Measurements from ENCODE around the gene DIP2C. TPM values are rescaled to one million over a fixed set of nuclear protein-coding genes. Genes with fewer than 3 reads are reported as not detected.
"Not testable (repeated sequence)": the region's sequence is repeated elsewhere in the genome, so short reads cannot be mapped to it uniquely, and the experiment has no call there.

The DIP2C gene
- total RNA-seq, 1 experiment from 2014 or later = 11.0 TPM

DNA sequence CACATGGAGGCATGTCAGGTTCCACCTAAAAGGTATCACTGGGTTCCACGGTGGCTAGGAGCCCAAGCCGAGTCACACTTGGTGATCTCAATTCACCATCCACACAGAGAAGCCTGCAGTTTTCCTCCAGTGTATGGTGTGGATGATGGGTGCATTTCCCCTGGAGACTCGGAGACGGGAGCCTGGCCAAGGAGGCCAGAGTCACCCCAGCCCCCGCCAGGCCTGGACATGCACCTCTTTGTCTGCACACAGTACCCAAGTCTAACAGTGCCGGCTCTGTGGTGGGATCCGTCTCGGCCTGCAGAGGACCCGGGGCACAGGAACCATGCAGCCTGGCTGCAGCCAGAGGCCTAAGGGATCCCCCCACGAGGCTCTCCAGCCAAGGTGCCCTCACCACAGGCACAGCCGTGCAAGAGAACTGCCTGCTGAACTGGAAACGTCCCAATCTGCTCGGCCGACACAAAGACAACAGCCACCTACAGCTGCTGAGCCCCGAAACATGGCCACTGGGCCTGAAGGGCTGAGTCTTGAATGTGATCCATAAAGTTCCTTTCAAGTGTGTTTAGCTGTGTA, 75.2 kb downstream of the DIP2C start:
- Mint-ChIP-seq H3K4me3 (ENCODE audit: low read depth, unreplicated experiment) (peak overlapping the region; percentile 21), H3K36me3 (ENCODE audit: insufficient read depth, unreplicated experiment) (no peaks in the 10 kb centered on the region), H3K4me1 (ENCODE audit: low read depth, unreplicated experiment) (peaks cover 23% of the 10 kb centered on the region), H3K27ac (ENCODE audit: unreplicated experiment) (peak overlapping the region; percentile 39), H3K27me3 (ENCODE audit: unreplicated experiment) (no peaks in the 10 kb centered on the region), H3K9me3 (ENCODE audit: low read depth, unreplicated experiment) (no peaks in the 10 kb centered on the region)
- CTCF ChIA-PET = interaction anchor here (0.6 kb wide), 1 partner anchor 266 kb away, joined by 3 read pairs; no protein-coding TSS in a partner anchor
- no peak for DNase-seq
- BruUV-seq (replicated peaks) = no TSS peak
- intact Hi-C loops (cut with micrococcal nuclease; ENCODE audit: unreplicated experiment) = loop anchor here (5.0 to 10.0 kb wide), 2 partner anchors 67 to 99 kb away; no protein-coding TSS in a partner anchor
- TF ChIP-seq, protein P1, sequence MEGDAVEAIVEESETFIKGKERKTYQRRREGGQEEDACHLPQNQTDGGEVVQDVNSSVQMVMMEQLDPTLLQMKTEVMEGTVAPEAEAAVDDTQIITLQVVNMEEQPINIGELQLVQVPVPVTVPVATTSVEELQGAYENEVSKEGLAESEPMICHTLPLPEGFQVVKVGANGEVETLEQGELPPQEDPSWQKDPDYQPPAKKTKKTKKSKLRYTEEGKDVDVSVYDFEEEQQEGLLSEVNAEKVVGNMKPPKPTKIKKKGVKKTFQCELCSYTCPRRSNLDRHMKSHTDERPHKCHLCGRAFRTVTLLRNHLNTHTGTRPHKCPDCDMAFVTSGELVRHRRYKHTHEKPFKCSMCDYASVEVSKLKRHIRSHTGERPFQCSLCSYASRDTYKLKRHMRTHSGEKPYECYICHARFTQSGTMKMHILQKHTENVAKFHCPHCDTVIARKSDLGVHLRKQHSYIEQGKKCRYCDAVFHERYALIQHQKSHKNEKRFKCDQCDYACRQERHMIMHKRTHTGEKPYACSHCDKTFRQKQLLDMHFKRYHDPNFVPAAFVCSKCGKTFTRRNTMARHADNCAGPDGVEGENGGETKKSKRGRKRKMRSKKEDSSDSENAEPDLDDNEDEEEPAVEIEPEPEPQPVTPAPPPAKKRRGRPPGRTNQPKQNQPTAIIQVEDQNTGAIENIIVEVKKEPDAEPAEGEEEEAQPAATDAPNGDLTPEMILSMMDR (IDR thresholded peaks at IDR 0.05; ENCODE audit: unreplicated experiment) = no peak

DNA sequence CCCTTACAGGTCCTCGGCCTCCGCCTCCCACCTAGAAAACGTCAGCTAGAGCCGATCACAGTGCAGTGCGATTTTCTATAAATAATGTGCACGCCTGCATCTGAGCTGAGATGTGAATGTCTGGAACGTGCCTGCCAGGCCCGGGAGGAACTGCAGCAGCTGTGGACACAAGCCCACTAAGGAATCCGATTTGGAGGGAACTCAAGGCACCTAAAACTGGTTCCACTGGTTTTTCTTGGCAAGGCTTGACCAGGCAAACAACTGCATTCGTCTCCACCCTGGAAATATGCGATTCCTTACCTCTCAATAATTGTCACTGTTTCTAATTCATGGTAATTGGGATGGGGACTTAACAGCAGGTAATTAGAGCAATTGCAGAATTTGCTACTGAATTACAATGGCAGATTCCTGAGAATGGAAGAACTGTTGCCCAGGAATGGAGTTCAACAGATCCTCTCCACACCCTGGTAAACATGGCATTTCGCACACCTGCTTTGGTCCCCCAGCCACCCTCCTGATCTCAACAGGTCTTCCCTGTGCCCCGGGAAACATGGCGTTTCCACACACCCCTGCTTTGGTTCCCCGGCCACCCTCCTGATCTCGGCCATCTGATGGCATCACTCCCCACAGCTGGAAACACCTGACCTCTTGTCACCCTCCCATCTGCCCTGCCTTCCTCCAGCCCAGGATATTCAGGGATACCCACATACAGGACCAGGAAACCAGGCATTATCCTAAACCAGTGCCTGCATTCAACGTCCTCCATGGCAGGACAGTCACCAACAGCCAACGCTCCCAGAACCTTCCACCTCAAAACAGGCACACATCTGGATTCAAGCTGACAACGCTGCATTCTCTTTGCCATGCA, 76.0 kb downstream of the DIP2C start:
- Mint-ChIP-seq H3K9me3 (ENCODE audit: low read depth, unreplicated experiment) (no peaks in the 10 kb centered on the region), H3K4me3 (ENCODE audit: low read depth, unreplicated experiment) (peak overlapping the region; percentile 21), H3K4me1 (ENCODE audit: low read depth, unreplicated experiment) (peaks cover 23% of the 10 kb centered on the region), H3K36me3 (ENCODE audit: insufficient read depth, unreplicated experiment) (no peaks in the 10 kb centered on the region), H3K27me3 (ENCODE audit: unreplicated experiment) (no peaks in the 10 kb centered on the region), H3K27ac (ENCODE audit: unreplicated experiment) (peak overlapping the region; percentile 39)
- intact Hi-C loops (cut with micrococcal nuclease; ENCODE audit: unreplicated experiment) = loop anchor here (5.0 to 10.0 kb wide), 2 partner anchors 66 to 99 kb away; no protein-coding TSS in a partner anchor
- BruUV-seq (replicated peaks) = no TSS peak
- TF ChIP-seq, protein P1 (IDR thresholded peaks at IDR 0.05; ENCODE audit: unreplicated experiment) = no peak
- DNase-seq = peak; percentile 75
- CTCF ChIA-PET = no interaction called here

DNA sequence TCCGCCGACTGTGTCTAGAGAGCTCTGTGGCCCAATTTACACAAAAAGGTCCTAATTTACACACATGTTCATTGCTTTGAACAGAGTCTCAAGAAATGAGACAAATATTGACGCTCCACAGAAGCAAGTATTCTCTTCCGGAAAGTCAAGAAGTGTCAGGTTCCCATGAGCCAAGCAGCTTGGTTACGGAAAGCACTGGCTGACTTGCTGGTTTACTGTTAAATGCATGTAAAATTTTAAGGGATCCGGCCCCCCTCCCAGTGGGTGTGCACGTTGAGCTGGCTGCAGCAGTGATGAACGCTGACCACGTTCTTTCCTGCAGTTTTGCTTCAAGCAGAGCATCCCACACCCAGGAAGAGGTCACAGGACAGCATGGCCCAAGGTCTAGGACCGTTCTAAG, 76.8 kb downstream of the DIP2C start:
- peak overlapping the region; percentile 39 for H3K27ac Mint-ChIP-seq (ENCODE audit: unreplicated experiment)
- BruUV-seq (replicated peaks) = no TSS peak
- TF ChIP-seq, protein P1 (IDR thresholded peaks at IDR 0.05; ENCODE audit: unreplicated experiment) = no peak
- intact Hi-C loops (cut with micrococcal nuclease; ENCODE audit: unreplicated experiment) = loop anchor here (5.0 to 10.0 kb wide), 2 partner anchors 65 to 98 kb away; no protein-coding TSS in a partner anchor
- H3K9me3 Mint-ChIP-seq (ENCODE audit: low read depth, unreplicated experiment) = no peaks in the 10 kb centered on the region
- no peak for DNase-seq
- H3K36me3 Mint-ChIP-seq (ENCODE audit: insufficient read depth, unreplicated experiment) = no peaks in the 10 kb centered on the region
- H3K4me3 Mint-ChIP-seq (ENCODE audit: low read depth, unreplicated experiment) = no peak overlapping the region
- CTCF ChIA-PET = no interaction called here
- no peaks in the 10 kb centered on the region for H3K27me3 Mint-ChIP-seq (ENCODE audit: unreplicated experiment)
- peaks cover 23% of the 10 kb centered on the region for H3K4me1 Mint-ChIP-seq (ENCODE audit: low read depth, unreplicated experiment)

DNA sequence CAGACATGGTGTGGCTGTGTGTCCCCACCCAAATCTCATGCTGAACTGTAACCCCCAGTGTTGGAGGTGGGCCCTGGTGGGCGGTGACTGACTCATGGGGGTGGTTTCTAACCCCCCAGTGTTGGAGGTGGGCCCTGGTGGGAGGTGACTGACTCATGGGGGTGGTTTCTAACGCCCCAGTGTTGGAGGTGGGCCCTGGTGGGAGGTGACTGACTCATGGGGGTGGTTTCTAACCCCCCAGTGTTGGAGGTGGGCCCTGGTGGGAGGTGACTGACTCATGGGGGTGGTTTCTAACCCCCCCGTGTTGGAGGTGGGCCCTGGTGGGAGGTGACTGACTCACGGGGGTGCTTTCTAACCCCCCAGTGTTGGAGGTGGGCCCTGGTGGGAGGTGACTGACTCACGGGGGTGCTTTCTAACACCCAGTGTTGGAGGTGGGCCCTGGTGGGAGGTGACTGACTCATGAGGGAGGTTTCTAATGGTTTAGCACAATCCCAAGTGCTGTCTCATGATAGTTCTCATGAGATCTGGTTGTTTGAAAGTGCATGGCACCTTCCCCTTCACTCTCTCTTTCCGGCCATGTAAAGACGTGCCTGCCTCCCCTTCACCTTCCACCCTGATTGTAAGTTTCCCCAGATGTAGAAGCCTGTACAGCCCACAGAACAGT, 78.7 kb downstream of the DIP2C start:
- BruUV-seq (replicated peaks); DNase-seq; H3K27me3 Mint-ChIP-seq (ENCODE audit: unreplicated experiment); H3K27ac Mint-ChIP-seq (ENCODE audit: unreplicated experiment); H3K4me3 Mint-ChIP-seq (ENCODE audit: low read depth, unreplicated experiment); H3K9me3 Mint-ChIP-seq (ENCODE audit: low read depth, unreplicated experiment); CTCF ChIA-PET; H3K36me3 Mint-ChIP-seq (ENCODE audit: insufficient read depth, unreplicated experiment): not testable (repeated sequence)
- intact Hi-C loops (cut with micrococcal nuclease; ENCODE audit: unreplicated experiment) = loop anchor here (5.0 to 10.0 kb wide), 2 partner anchors 63 to 96 kb away; no protein-coding TSS in a partner anchor
- H3K4me1 Mint-ChIP-seq (ENCODE audit: low read depth, unreplicated experiment) = peaks cover 23% of the 10 kb centered on the region

All from Calu3 (cell line).